ENCODE data around the gene TBX1. TPM values are rescaled to one million over a fixed set of nuclear protein-coding genes. Genes with fewer than 3 reads are reported as not detected.

Gene TBX1
- polyA plus RNA-seq, 1 donor (not counting 4 experiments of a cell fraction or from before 2014, with no cell fraction given) = 0.10 TPM

- TF ChIP-seq EZH2 (IDR thresholded peaks at IDR 0.05; ENCODE audit: low read length) (no peak), CTCF (optimal IDR thresholded peaks at IDR 0.05 in 1 of 3, IDR thresholded peaks at IDR 0.05 in 1 of 3, conservative IDR thresholded peaks at IDR 0.05 in 1 of 3; ENCODE audit: extremely low read depth in 1 of 3, insufficient read depth in 2 of 3, low read length in 3 of 3) (no peak)
- H3K27me3 ChIP-seq (ENCODE audit: control insufficient read depth, extremely low read depth, insufficient read depth, low read length) = no peaks in the 10 kb centered on the region
- H3K36me3 ChIP-seq (ENCODE audit: control insufficient read depth in 2 of 2, extremely low read depth in 1 of 2, insufficient read depth in 2 of 2, low read length in 2 of 2) = no peaks in the 10 kb centered on the region
- no peaks in the 10 kb centered on the region for H3K9me3 ChIP-seq (ENCODE audit: control insufficient read depth, low read depth, low read length)
- no peaks in the 10 kb centered on the region for H3K9me1 ChIP-seq (ENCODE audit: control insufficient read depth, extremely low read depth, insufficient read depth, low read length)
- no peak overlapping the region for H3K4me2 ChIP-seq (ENCODE audit: control insufficient read depth, extremely low read depth, insufficient read depth, low read depth, low read length)
- H2AFZ ChIP-seq (ENCODE audit: control insufficient read depth, low read length) = no peak overlapping the region
- dilution Hi-C loops (cut with MboI; ENCODE audit: extremely low pct_ligation_motif_present, low sequenced_read_pairs) = no loop called here
- DNase-seq (ENCODE audit: low read depth, low spot score) (no peak), FAIRE-seq (no peak)
- H3K27ac ChIP-seq (ENCODE audit: control insufficient read depth, insufficient read depth, low read length) = no peak overlapping the region
- H3K9ac ChIP-seq (ENCODE audit: control insufficient read depth, extremely low read depth, insufficient read depth, low read length) = no peak overlapping the region
- H4K20me1 ChIP-seq (ENCODE audit: control insufficient read depth, extremely low read depth, insufficient read depth, low read length) = no peaks in the 10 kb centered on the region
- peaks cover 5% of the 10 kb centered on the region for H3K4me1 ChIP-seq (ENCODE audit: control insufficient read depth, extremely low read depth, insufficient read depth, low read length)
- H3K4me3 ChIP-seq (ENCODE audit: control insufficient read depth in 2 of 3, extremely low read depth in 1 of 3, insufficient read depth in 2 of 3, low read depth in 1 of 3, low read length in 3 of 3) = no peak overlapping the region
- peaks cover 5% of the 10 kb centered on the region for H3K79me2 ChIP-seq (ENCODE audit: control insufficient read depth, insufficient read depth, low read length)
Measured at GRCh38 chr22:19769393-19769715, 8.8 kb downstream of the TBX1 start.

GRCh38 chr22:19770349-19771220, 10.0 kb downstream of the TBX1 start:
- no peak overlapping the region for H3K4me3 ChIP-seq (ENCODE audit: control insufficient read depth in 2 of 3, extremely low read depth in 1 of 3, insufficient read depth in 2 of 3, low read depth in 1 of 3, low read length in 3 of 3)
- H3K4me2 ChIP-seq (ENCODE audit: control insufficient read depth, extremely low read depth, insufficient read depth, low read depth, low read length) = no peak overlapping the region
- H3K36me3 ChIP-seq (ENCODE audit: control insufficient read depth in 2 of 2, extremely low read depth in 1 of 2, insufficient read depth in 2 of 2, low read length in 2 of 2) = no peaks in the 10 kb centered on the region
- H3K4me1 ChIP-seq (ENCODE audit: control insufficient read depth, extremely low read depth, insufficient read depth, low read length) = peaks cover under 1% of the 10 kb centered on the region
- dilution Hi-C loops (cut with MboI; ENCODE audit: extremely low pct_ligation_motif_present, low sequenced_read_pairs) = no loop called here
- no peak overlapping the region for H3K27ac ChIP-seq (ENCODE audit: control insufficient read depth, insufficient read depth, low read length)
- no peaks in the 10 kb centered on the region for H3K9me3 ChIP-seq (ENCODE audit: control insufficient read depth, low read depth, low read length)
- H4K20me1 ChIP-seq (ENCODE audit: control insufficient read depth, extremely low read depth, insufficient read depth, low read length) = no peaks in the 10 kb centered on the region
- TF ChIP-seq CTCF (optimal IDR thresholded peaks at IDR 0.05 in 1 of 3, IDR thresholded peaks at IDR 0.05 in 1 of 3, conservative IDR thresholded peaks at IDR 0.05 in 1 of 3; ENCODE audit: extremely low read depth in 1 of 3, insufficient read depth in 2 of 3, low read length in 3 of 3) (no peak), EZH2 (IDR thresholded peaks at IDR 0.05; ENCODE audit: low read length) (no peak)
- H2AFZ ChIP-seq (ENCODE audit: control insufficient read depth, low read length) = no peak overlapping the region
- H3K9me1 ChIP-seq (ENCODE audit: control insufficient read depth, extremely low read depth, insufficient read depth, low read length) = no peaks in the 10 kb centered on the region
- FAIRE-seq = no peak
- no peak for DNase-seq (ENCODE audit: low read depth, low spot score)
- H3K9ac ChIP-seq (ENCODE audit: control insufficient read depth, extremely low read depth, insufficient read depth, low read length) = no peak overlapping the region
- H3K79me2 ChIP-seq (ENCODE audit: control insufficient read depth, insufficient read depth, low read length) = peaks cover 5% of the 10 kb centered on the region
- H3K27me3 ChIP-seq (ENCODE audit: control insufficient read depth, extremely low read depth, insufficient read depth, low read length) = no peaks in the 10 kb centered on the region

All from keratinocyte (primary cell).